Measurements from ENCODE around the gene KCNA1. TPM values are rescaled to one million over a fixed set of nuclear protein-coding genes. Genes with fewer than 3 reads are reported as not detected.

The KCNA1 gene
- total RNA-seq, 1 experiment from 2014 or later, result 0.98 TPM

DNA sequence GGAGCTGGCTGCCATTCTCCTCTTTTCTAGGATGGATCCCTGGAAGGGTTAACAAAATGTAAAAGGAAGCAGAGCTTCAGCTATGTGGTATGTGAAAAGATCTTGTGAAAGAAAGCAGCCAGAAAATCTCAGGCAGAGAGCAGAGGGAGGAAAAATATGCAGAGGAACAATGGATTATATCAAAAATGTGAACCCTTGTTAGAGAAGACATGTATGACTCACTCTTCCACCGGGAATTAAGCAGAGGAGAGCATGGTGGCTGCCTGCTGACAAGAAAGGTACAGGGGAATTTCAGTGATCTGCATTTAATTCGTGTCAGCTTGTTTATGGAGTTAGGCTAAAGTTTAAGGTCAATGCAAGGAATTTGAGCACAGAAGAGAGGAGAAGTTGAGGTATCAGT is 46.3 kb downstream of the KCNA1 start:
- no peak overlapping the region for H3K9ac ChIP-seq (ENCODE audit: extremely low read depth, insufficient read length, low read length)
- H3K4ac ChIP-seq (ENCODE audit: low read depth, low read length), result no peak overlapping the region
- no peak overlapping the region for H3K27ac ChIP-seq (ENCODE audit: insufficient read length, low read depth, low read length)
- H3K4me1 Mint-ChIP-seq, result peaks cover 12 to 14% of the 10 kb centered on the region in 2 experiments
- no peak overlapping the region for H3K14ac ChIP-seq (ENCODE audit: insufficient read depth, low read length)
- peaks cover 3% of the 10 kb centered on the region for H3K27me3 ChIP-seq (ENCODE audit: insufficient read depth, low read length)
- H3K9me3 ChIP-seq (ENCODE audit: control insufficient read depth, low read depth, low read length), result no peaks in the 10 kb centered on the region
- no peak overlapping the region for H3K18ac ChIP-seq (ENCODE audit: insufficient read length, low read depth, low read length)
- no peak overlapping the region for H3K23ac ChIP-seq (ENCODE audit: insufficient read length, low read depth, low read length)
- DNase-seq, result no peak
- H4K91ac ChIP-seq (ENCODE audit: insufficient read length, low read depth, low read length), result no peak overlapping the region
- no peaks in the 10 kb centered on the region for H3K79me2 ChIP-seq (ENCODE audit: insufficient read depth, low read length)
- no peak overlapping the region for H3K4me3 Mint-ChIP-seq
- H3K23me2 ChIP-seq (ENCODE audit: insufficient read length, low read depth, low read length, poor library complexity, severe bottlenecking), result no peaks in the 10 kb centered on the region
- H4K5ac ChIP-seq (ENCODE audit: insufficient read length, low read depth, low read length), result no peak overlapping the region
- no peak overlapping the region for H2BK12ac ChIP-seq (ENCODE audit: insufficient read length, low read depth, low read length)
- no peak overlapping the region for H4K8ac ChIP-seq (replicated peaks; ENCODE audit: insufficient read length, low read depth, low read length)
- H3K27ac Mint-ChIP-seq, result no peak overlapping the region
- H2BK15ac ChIP-seq (ENCODE audit: low read depth, low read length), result no peak overlapping the region
- H3K4me1 ChIP-seq (ENCODE audit: insufficient read depth, low read length), result no peaks in the 10 kb centered on the region; the same call in 1 of the 2 replicates
- no CpG with 5 or more reads among the region's 2 CpGs for WGBS (ENCODE audit: extremely low coverage, insufficient read length, low lambda C conversion rate)
- no peak overlapping the region for H2BK20ac ChIP-seq (ENCODE audit: low read depth, low read length, poor library complexity, severe bottlenecking)
- H3K56ac ChIP-seq (ENCODE audit: insufficient read length, low read depth, low read length), result no peak overlapping the region
- no peak overlapping the region for H2BK5ac ChIP-seq (ENCODE audit: insufficient read length, low read length)
- H3K9me3 Mint-ChIP-seq, result no peaks in the 10 kb centered on the region
- no peaks in the 10 kb centered on the region for H4K20me1 ChIP-seq (ENCODE audit: control insufficient read depth, insufficient read depth, insufficient read length)
- no peaks in the 10 kb centered on the region; a peak in 1 of 7 replicates for H3K36me3 Mint-ChIP-seq (ENCODE audit: insufficient read depth in 1 of 3, low read depth in 3 of 3)
- no peaks in the 10 kb centered on the region for H3K79me1 ChIP-seq (ENCODE audit: insufficient read depth, low read depth, low read length, poor library complexity, severe bottlenecking)
- peaks cover 60% of the 10 kb centered on the region for H3K27me3 Mint-ChIP-seq (ENCODE audit: low read depth)
- no peak overlapping the region for H2AFZ ChIP-seq (ENCODE audit: low read length)
- no peak overlapping the region for H2AK5ac ChIP-seq (ENCODE audit: insufficient read length, low read length)
- no peak overlapping the region for H3T11ph ChIP-seq (ENCODE audit: low read length)
- H3K4me2 ChIP-seq (ENCODE audit: insufficient read depth, insufficient read length, low read length), result no peak overlapping the region
- TF ChIP-seq, protein P1, sequence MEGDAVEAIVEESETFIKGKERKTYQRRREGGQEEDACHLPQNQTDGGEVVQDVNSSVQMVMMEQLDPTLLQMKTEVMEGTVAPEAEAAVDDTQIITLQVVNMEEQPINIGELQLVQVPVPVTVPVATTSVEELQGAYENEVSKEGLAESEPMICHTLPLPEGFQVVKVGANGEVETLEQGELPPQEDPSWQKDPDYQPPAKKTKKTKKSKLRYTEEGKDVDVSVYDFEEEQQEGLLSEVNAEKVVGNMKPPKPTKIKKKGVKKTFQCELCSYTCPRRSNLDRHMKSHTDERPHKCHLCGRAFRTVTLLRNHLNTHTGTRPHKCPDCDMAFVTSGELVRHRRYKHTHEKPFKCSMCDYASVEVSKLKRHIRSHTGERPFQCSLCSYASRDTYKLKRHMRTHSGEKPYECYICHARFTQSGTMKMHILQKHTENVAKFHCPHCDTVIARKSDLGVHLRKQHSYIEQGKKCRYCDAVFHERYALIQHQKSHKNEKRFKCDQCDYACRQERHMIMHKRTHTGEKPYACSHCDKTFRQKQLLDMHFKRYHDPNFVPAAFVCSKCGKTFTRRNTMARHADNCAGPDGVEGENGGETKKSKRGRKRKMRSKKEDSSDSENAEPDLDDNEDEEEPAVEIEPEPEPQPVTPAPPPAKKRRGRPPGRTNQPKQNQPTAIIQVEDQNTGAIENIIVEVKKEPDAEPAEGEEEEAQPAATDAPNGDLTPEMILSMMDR (conservative IDR thresholded peaks at IDR 0.05), result no peak
- H2BK120ac ChIP-seq (ENCODE audit: low read depth, low read length, poor library complexity, severe bottlenecking), result no peak overlapping the region
